ENCODE data around the gene MPDZ. TPM values are rescaled to one million over a fixed set of nuclear protein-coding genes. Genes with fewer than 3 reads are reported as not detected.

Gene MPDZ
- total RNA-seq, 4 donors from 2014 or later: 52.9 to 84.6 (median 78.5) TPM

DNA sequence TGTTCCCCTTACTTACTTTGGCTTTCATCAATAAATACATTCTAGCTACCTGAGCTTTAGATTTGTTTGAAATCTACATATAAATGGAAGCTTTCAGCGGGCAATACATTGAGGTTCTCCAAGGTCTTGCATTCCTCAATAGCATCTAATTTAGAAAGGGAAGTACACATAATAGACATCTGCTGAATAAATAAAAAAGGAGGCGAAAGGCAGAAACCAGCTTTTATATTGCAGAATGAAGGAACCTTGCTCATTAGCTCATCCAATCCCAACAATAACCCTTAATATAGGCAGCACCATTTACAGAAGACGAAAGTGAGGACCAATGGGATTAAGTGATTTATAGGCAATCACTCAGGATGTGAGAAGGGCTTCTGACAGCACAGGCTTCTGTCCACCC lies 147.5 kb downstream of the MPDZ start:
- no peak for DNase-seq
- intact Hi-C loops (cut with DNase I; ENCODE audit: low total_unique reads): no loop called here
- Histone ChIP-seq H3K4me1 (no peaks in the 10 kb centered on the region), H3K4me3 (no peak overlapping the region), H3K27me3 (no peaks in the 10 kb centered on the region), H3K36me3 (no peaks in the 10 kb centered on the region), H3K27ac (no peak overlapping the region), H3K9me3 (no peaks in the 10 kb centered on the region)
- TF ChIP-seq POLR2A (IDR thresholded peaks at IDR 0.05): no peak
- TF ChIP-seq, protein P1, sequence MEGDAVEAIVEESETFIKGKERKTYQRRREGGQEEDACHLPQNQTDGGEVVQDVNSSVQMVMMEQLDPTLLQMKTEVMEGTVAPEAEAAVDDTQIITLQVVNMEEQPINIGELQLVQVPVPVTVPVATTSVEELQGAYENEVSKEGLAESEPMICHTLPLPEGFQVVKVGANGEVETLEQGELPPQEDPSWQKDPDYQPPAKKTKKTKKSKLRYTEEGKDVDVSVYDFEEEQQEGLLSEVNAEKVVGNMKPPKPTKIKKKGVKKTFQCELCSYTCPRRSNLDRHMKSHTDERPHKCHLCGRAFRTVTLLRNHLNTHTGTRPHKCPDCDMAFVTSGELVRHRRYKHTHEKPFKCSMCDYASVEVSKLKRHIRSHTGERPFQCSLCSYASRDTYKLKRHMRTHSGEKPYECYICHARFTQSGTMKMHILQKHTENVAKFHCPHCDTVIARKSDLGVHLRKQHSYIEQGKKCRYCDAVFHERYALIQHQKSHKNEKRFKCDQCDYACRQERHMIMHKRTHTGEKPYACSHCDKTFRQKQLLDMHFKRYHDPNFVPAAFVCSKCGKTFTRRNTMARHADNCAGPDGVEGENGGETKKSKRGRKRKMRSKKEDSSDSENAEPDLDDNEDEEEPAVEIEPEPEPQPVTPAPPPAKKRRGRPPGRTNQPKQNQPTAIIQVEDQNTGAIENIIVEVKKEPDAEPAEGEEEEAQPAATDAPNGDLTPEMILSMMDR (IDR thresholded peaks at IDR 0.05): no peak

DNA sequence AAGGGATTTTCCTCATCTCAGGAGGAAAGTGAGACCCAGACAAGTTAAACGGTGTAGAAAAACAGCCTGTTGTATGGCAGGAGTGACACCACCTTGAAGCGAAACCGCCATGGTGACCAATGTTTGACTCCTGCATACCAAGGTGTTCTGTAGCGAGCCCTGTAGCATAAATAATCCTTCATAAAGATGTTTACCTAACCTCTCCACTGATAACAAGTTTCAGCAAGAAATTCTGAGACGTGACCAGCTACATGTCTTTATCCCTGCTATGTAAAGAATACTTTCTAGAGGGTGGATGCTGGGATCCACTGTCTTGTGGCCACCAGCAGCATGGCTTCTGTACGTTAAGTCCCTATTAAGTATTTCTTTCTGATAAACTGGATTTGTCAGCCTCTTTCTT lies 148.1 kb downstream of the MPDZ start:
- no peaks in the 10 kb centered on the region for H3K27me3 ChIP-seq
- intact Hi-C loops (cut with DNase I; ENCODE audit: low total_unique reads): no loop called here
- no peaks in the 10 kb centered on the region for H3K9me3 ChIP-seq
- H3K4me3 ChIP-seq: no peak overlapping the region
- no peak overlapping the region for H3K27ac ChIP-seq
- no peak for TF ChIP-seq POLR2A (IDR thresholded peaks at IDR 0.05)
- TF ChIP-seq, protein P1 (IDR thresholded peaks at IDR 0.05): no peak
- H3K4me1 ChIP-seq: no peaks in the 10 kb centered on the region
- no peak for DNase-seq
- no peaks in the 10 kb centered on the region for H3K36me3 ChIP-seq

DNA sequence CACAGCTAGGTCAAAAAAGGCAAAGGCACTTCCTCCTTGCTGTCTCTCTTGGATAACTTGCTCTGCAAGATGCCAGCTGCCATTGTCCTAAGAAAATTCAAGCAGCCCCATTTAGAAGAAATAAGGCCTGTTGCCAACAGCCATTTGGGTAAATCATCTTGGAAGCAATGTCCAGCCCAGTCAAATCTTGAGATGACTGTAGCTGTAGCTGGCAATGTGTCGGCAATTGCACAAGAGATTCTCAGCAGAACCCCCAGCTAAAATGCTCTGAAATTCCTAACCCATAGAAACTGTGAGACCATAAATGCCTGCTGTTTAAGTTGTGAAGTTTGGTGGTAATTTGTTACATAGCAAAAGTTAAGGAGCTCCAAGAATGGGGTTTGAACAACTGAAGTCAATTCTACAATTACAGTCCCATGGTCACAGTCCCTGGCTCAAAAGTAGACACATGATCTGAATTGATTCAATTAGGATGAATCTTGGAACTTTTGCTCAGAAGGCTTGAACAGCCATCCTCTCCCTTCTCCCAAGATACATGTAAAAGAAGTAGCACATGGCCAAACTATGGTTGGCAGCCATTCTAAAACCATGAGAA lies 151.1 kb downstream of the MPDZ start:
- TF ChIP-seq POLR2A (IDR thresholded peaks at IDR 0.05): no peak
- TF ChIP-seq, protein P1 (IDR thresholded peaks at IDR 0.05): no peak
- Histone ChIP-seq H3K36me3 (no peaks in the 10 kb centered on the region), H3K27ac (no peak overlapping the region), H3K9me3 (no peaks in the 10 kb centered on the region), H3K27me3 (no peaks in the 10 kb centered on the region), H3K4me3 (no peak overlapping the region), H3K4me1 (no peaks in the 10 kb centered on the region)
- no peak for DNase-seq
- intact Hi-C loops (cut with DNase I; ENCODE audit: low total_unique reads): no loop called here

DNA sequence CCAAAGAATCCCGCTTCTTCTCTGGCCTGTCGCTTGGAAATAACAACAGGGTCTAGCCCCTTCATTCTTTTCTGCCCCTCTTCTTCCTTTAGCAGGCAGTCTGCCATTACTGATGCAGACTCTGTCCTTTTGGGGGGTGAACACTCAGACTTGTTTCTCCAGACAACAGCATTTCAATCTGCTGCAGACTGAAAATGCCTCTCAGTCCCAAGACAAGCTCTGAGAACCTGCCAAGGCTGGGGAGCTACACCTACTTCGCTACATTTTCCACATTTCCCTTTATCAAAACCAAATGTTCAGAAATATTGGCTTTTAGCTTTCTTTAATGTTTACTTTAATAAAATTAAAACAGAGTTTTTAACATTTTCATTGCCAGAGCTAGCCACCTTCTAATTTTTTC lies 152.4 kb downstream of the MPDZ start:
- no peak for DNase-seq
- Histone ChIP-seq H3K27ac (no peak overlapping the region), H3K4me1 (no peaks in the 10 kb centered on the region), H3K4me3 (no peak overlapping the region), H3K9me3 (no peaks in the 10 kb centered on the region), H3K27me3 (no peaks in the 10 kb centered on the region), H3K36me3 (no peaks in the 10 kb centered on the region)
- no peak for TF ChIP-seq POLR2A (IDR thresholded peaks at IDR 0.05)
- TF ChIP-seq, protein P1 (IDR thresholded peaks at IDR 0.05): no peak
- intact Hi-C loops (cut with DNase I; ENCODE audit: low total_unique reads): no loop called here

DNA sequence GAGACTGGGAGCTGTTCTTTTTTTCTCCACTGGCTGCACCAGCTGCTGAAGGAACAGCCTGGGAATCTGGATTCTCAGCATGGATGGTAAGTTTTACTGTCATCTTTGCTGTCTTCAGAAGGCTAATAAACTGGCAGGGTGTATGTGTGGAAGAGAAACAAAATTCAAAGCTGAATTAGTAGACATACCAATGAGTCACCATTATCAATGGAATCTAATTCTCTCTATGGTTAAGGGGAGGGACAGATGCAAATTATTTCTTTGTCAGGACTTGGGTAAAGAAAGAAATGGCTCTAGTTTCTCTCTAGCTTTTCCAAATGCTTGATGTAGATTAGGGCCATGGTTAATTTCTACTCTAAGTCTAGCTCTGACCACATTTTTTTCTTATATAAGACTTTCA lies 154.2 kb downstream of the MPDZ start:
- DNase-seq: no peak
- Histone ChIP-seq H3K4me3 (no peak overlapping the region), H3K9me3 (no peaks in the 10 kb centered on the region), H3K4me1 (no peaks in the 10 kb centered on the region), H3K27me3 (no peaks in the 10 kb centered on the region), H3K27ac (no peak overlapping the region), H3K36me3 (no peaks in the 10 kb centered on the region)
- TF ChIP-seq, protein P1 (IDR thresholded peaks at IDR 0.05): no peak
- TF ChIP-seq POLR2A (IDR thresholded peaks at IDR 0.05): no peak
- intact Hi-C loops (cut with DNase I; ENCODE audit: low total_unique reads): no loop called here
